Glomerular visceral epithelial cell (primary cell): ENCODE measurements around the gene HNF1A.
"Not testable (repeated sequence)": the region's sequence is repeated elsewhere in the genome, so short reads cannot be mapped to it uniquely, and the experiment has no call there.

Experiments
- DNase-seq: peaks from one replicate; pipeline ENCODE4 v3.0.0-alpha.2; 2016; ENCODE audit errors: extremely low spot score

Gene HNF1A

GRCh38 chr12:121010860-121011259, 32.5 kb downstream of the HNF1A start:
- no peak for DNase-seq

GRCh38 chr12:121011820-121012219, 33.5 kb downstream of the HNF1A start:
- no peak for DNase-seq

- DNase-seq: no peak
Observed at GRCh38 chr12:121013715-121014114, 35.4 kb downstream of the HNF1A start.

GRCh38 chr12:121015825-121016766, 37.8 kb downstream of the HNF1A start, which contains the start of gene C12orf43:
Gene C12orf43 (minus strand): TSS chr12:121016487. CDS start chr12:121016474, 13 bp downstream.
- peak; percentile 86 for DNase-seq

GRCh38 chr12:121017966-121018491, 39.7 kb downstream of the HNF1A start:
- no peak for DNase-seq

GRCh38 chr12:121018860-121019617, 40.7 kb downstream of the HNF1A start:
- DNase-seq: no peak

- DNase-seq: no peak
Observed at GRCh38 chr12:121021754-121022153, 43.4 kb downstream of the HNF1A start.

GRCh38 chr12:121022713-121023112, 44.4 kb downstream of the HNF1A start:
- no peak for DNase-seq

GRCh38 chr12:121023799-121024198, 45.5 kb downstream of the HNF1A start:
- no peak for DNase-seq

GRCh38 chr12:121025442-121026226, 47.3 kb downstream of the HNF1A start:
- DNase-seq: no peak

GRCh38 chr12:121026274-121027045, 48.1 kb downstream of the HNF1A start:
- no peak for DNase-seq

GRCh38 chr12:121030576-121031212, 52.4 kb downstream of the HNF1A start:
- DNase-seq: no peak

GRCh38 chr12:121033625-121034349, 55.4 kb downstream of the HNF1A start:
- DNase-seq: peak; percentile 85

GRCh38 chr12:121034616-121035305, 56.4 kb downstream of the HNF1A start:
- DNase-seq: no peak

GRCh38 chr12:121036810-121037326, 58.5 kb downstream of the HNF1A start:
- peak; percentile 71 for DNase-seq

- peak; percentile 33 for DNase-seq
Observed at GRCh38 chr12:121038861-121039668, 60.7 kb downstream of the HNF1A start, which contains the start of gene OASL. Gene OASL (minus strand): TSS chr12:121039246. CDS start chr12:121038971, 275 bp downstream.

GRCh38 chr12:121043067-121043466, 64.7 kb downstream of the HNF1A start:
- DNase-seq: no peak

GRCh38 chr12:121047400-121047799, 69.1 kb downstream of the HNF1A start:
- not testable (repeated sequence) for DNase-seq
